T-helper 17 cell (primary cell): ENCODE results near the gene SCAMP1. TPM values are rescaled to one million over a fixed set of nuclear protein-coding genes. Genes with fewer than 3 reads are reported as not detected.

ENCODE experiments used
- ATAC-seq: fragments of 150-1000 bp; cut with Tn5 transposase; 2 replicates; pipeline ENCODE4 v1.10.0; 2021; ENCODE audit warnings: mild to moderate bottlenecking, moderate library complexity
- DNase-seq, 3 donors: peaks; one replicate each; pipeline versions ENCODE4 v3.0.0 to v3.0.0-alpha.2; 2020 to 2021
- H3K9me3 ChIP-seq: one replicate; pipeline ENCODE4 v1.7.0; 2013; ENCODE audit warnings: low read length, mild to moderate bottlenecking; ENCODE audit not compliant: control insufficient read depth, poor library complexity, severe bottlenecking
- H3K27ac Mint-ChIP-seq: one replicate; pipeline ENCODE4 v1.8.0; 2022; ENCODE audit warnings: mild to moderate bottlenecking, moderate library complexity, mixed read lengths
- H3K27me3 Mint-ChIP-seq: one replicate; pipeline ENCODE4 v1.8.0; 2022; ENCODE audit warnings: mixed read lengths
- H3K36me3 Mint-ChIP-seq: one replicate; pipeline ENCODE4 v1.8.0; 2022; ENCODE audit warnings: low read depth, mixed read lengths
- H3K4me1 Mint-ChIP-seq: one replicate; pipeline ENCODE4 v1.8.0; 2022; ENCODE audit warnings: mild to moderate bottlenecking, mixed read lengths
- H3K4me3 Mint-ChIP-seq: one replicate; pipeline ENCODE4 v1.8.0; 2022; ENCODE audit warnings: mild to moderate bottlenecking, moderate library complexity, mixed read lengths
- total RNA-seq, 4 donors: library from RNA in 2 of 4; stranded (reverse) in 2 of 4; gene quantifications; one replicate each; pipeline ENCODE4 v1.2.3 and lab custom pipeline; 2022 to 2026

Gene SCAMP1
- total RNA-seq, 2 donors from 2014 or later = 24.7 to 25.4 TPM

GRCh38 chr5:78522476-78523260 lies 162.3 kb downstream of the SCAMP1 start:
- Mint-ChIP-seq H3K4me1 (peaks cover 5% of the 10 kb centered on the region), H3K36me3 (no peaks in the 10 kb centered on the region), H3K27ac (no peak overlapping the region), H3K27me3 (peaks cover 70% of the 10 kb centered on the region), H3K4me3 (no peak overlapping the region)
- ATAC-seq (no peak), DNase-seq (no peak)
- no peaks in the 10 kb centered on the region for H3K9me3 ChIP-seq

- H3K9me3 ChIP-seq = no peaks in the 10 kb centered on the region
- Mint-ChIP-seq H3K27ac (no peak overlapping the region), H3K4me3 (no peak overlapping the region), H3K4me1 (peaks cover 5% of the 10 kb centered on the region), H3K27me3 (peaks cover 67% of the 10 kb centered on the region), H3K36me3 (peaks cover under 1% of the 10 kb centered on the region)
- no peak for DNase-seq
- no peak for ATAC-seq
Measured at GRCh38 chr5:78523314-78524193, 163.1 kb downstream of the SCAMP1 start.

DNA sequence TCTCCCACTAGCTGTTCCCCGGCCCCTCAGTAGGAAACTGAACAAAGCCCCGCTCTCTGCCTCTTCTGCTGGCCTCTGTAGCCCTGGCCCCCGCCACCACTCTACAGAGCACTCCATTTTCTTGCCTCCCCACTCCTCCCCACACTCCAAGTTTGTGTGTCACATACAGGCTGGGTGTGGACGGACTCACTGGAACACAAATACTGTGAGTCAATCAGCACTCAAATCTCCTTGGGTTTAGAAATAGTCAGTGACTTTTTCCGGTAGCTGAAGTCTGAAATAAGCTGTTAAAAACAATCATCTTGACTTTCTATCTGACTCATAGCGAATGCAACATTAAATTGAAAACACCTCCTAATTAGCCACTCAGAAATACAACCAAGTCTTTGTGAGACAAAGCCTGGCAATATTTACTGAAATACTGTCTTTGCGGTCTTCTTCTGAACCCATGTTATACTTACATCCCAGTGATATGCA lies 165.7 kb downstream of the SCAMP1 start:
- no peaks in the 10 kb centered on the region for H3K9me3 ChIP-seq
- H3K4me1 Mint-ChIP-seq = peaks cover 5% of the 10 kb centered on the region
- peak overlapping the region; percentile 52 for H3K4me3 Mint-ChIP-seq
- no peak overlapping the region for H3K27ac Mint-ChIP-seq
- DNase-seq (no peak), ATAC-seq (no peak)
- H3K27me3 Mint-ChIP-seq = peaks cover 45% of the 10 kb centered on the region
- peaks cover 2% of the 10 kb centered on the region for H3K36me3 Mint-ChIP-seq

DNA sequence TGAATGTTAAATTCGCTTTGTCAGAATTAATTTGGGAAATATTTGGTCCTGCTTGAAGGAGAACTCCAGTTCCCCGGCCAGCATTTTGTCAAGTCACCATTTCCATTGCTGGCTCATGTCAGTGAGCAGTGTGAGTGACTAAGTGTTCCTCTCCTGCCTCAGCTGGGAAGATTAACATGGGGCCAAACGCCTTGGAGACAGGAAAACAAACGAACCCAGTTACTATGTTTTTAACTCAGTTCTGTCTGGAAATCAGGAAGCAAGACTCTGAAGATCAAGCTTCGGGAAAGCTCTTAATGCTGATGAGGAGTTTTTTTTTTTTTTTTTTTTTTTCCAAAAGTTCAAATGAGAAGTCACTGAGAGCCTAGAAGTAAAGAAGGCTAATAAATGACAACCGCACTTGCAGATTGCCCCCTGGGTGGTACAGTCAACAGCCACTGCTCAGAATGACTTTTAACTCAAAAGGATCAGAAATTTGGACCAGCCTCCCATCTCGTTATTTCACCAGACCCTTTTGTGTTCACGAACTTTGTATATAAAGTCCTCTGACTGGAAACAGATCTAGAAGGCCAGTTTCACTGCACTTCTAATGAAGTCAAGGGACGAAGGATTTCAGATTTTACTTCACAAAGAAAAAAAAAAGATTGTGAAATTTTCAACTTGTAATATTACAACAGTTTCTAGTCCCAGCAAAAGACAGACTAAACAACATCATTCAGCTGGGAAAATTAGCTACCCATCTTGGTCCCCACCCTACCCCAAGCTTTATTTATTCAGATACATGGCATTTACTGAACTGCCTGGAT lies 166.8 kb downstream of the SCAMP1 start:
- no peak for DNase-seq

DNA sequence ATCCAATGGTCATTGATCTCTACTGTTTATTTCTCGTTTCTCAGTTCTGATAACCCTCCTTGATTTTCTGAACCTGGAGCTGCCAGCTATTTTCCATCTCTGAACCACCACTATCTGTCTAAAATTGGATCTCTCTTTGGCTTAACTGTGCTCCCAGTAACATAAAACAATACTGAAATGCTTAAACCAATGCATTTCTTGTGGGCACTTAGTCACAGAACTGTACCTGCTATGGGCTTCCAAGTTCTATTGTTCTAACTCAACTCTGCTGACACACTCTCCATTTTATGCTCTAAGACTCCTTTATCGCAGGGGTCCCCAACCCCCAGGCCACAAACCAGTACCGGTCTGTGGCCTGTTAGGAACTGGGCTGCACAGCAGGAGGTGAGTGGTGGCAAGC lies 167.5 kb downstream of the SCAMP1 start:
- DNase-seq = no peak
- no peak for ATAC-seq
- H3K36me3 Mint-ChIP-seq = peaks cover 2% of the 10 kb centered on the region
- no peaks in the 10 kb centered on the region for H3K9me3 ChIP-seq
- peaks cover 5% of the 10 kb centered on the region for H3K4me1 Mint-ChIP-seq
- no peak overlapping the region for H3K4me3 Mint-ChIP-seq
- peaks cover 37% of the 10 kb centered on the region for H3K27me3 Mint-ChIP-seq
- no peak overlapping the region for H3K27ac Mint-ChIP-seq

More for the DNA sequence above, 166.8 kb downstream of the SCAMP1 start:
- Mint-ChIP-seq H3K27ac (no peak overlapping the region), H3K4me1 (peaks cover 5% of the 10 kb centered on the region), H3K27me3 (peaks cover 44% of the 10 kb centered on the region), H3K36me3 (peaks cover 2% of the 10 kb centered on the region), H3K4me3 (no peak overlapping the region)
- peak; percentile 30 for ATAC-seq
- no peaks in the 10 kb centered on the region for H3K9me3 ChIP-seq

Other genes with a start within 250 kb of the SCAMP1 start
- 10 to 100 TPM; 34.5 to 40.6 TPM for gene AP3B1, start 65.9 kb upstream of the SCAMP1 start, total RNA-seq